Ascending aorta (tissue), 2 donors: ENCODE data around the gene TNNC1. TPM values are rescaled to one million over a fixed set of nuclear protein-coding genes. Genes with fewer than 3 reads are reported as not detected.

Experiments used
- DNase-seq, 2 donors: peaks; one replicate each; pipeline ENCODE4 v3.0.0-alpha.2; 2019; ENCODE audit warnings: low spot score in 2 of 2
- H3K27ac ChIP-seq, 2 donors: fragments of 200-600 bp; sonication (generic); one replicate each; pipeline ENCODE4 v1.5.1; 2016 to 2017; ENCODE audit warnings: mild to moderate bottlenecking in 1 of 2
- H3K27me3 ChIP-seq: fragments of 200-600 bp; sonication (generic); one replicate; pipeline ENCODE4 v1.5.1; 2017
- H3K36me3 ChIP-seq, 2 donors: fragments of 200-600 bp; sonication (generic); one replicate each; pipeline ENCODE4 v1.5.1; 2016
- H3K4me1 ChIP-seq, 2 donors: fragments of 200-600 bp; sonication (generic); one replicate each; pipeline ENCODE4 v1.5.1; 2016 to 2017; ENCODE audit warnings: mild to moderate bottlenecking in 1 of 2
- H3K4me3 ChIP-seq, 2 donors: fragments of 200-600 bp; sonication (generic); one replicate each; pipeline ENCODE4 v1.5.1; 2016 to 2017; ENCODE audit warnings: mild to moderate bottlenecking in 1 of 2
- H3K9me3 ChIP-seq, 2 donors: fragments of 200-600 bp; sonication (generic); one replicate each; pipeline ENCODE4 v1.5.1; 2016
- intact Hi-C: fragments of 100-400 bp; cut with DNase I; formaldehyde crosslinking; loops from one replicate; pipeline ENCODE4 v1.15.1; 2023
- total RNA-seq: library from RNA; depleted of rRNA; stranded (reverse); fragments of >200 nt; gene quantifications from one replicate; pipeline ENCODE4 v1.1.0, GENCODE V29; 2016
- TF ChIP-seq, protein P1 (sequence below), 3 experiments: fragments of 200-600 bp in 2 of 3; fragments of 450-650 bp in 1 of 3; sonication (generic) in 2 of 3; IDR thresholded peaks; one replicate each; pipeline ENCODE4 v1.5.1; 2016 to 2019; ENCODE audit warnings: antibody characterized with exemption in 3 of 3, mild to moderate bottlenecking in 1 of 3, moderate library complexity in 1 of 3

Gene TNNC1
- total RNA-seq, 1 donor from 2014 or later, result 68.6 TPM

DNA sequence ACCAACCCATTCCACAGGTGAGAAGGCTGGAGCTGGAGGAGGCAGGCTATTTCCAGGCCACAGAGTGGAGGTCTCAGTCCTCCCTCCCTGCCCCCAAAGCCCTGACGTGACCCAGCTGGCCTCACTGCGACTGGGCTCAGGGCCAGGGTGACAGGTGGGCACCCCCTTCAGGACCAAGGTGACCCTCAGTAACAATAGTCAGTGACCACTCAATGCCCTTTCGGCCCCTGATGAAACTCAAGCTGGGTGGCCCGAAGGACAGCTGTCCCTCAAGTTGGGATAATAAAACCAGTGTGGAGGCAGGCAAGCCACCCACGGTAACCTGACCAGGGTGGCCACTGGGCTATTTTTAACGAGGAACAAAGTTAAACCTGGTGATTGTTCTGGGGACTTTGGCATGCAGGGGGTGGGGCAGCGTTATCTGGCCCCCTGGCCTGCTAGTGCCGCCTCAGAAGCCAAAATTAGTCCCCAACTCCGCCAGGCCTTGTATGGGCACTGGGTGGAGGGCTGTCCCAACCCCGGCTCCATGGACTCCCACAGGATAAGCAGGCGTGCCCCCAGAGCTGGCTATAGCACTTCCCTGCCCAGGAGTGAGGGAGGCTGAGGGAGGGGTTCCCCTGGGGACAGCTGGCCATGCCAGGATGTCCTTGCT is 1.1 kb downstream of the TNNC1 start:
- Histone ChIP-seq H3K27me3 (no peaks in the 10 kb centered on the region), H3K4me1 (peaks cover 12 to 14% of the 10 kb centered on the region in 2 donors), H3K27ac (no peak overlapping the region), H3K4me3 (no peak overlapping the region), H3K9me3 (no peaks in the 10 kb centered on the region), H3K36me3 (peaks cover 2 to 3% of the 10 kb centered on the region in 2 donors)
- intact Hi-C loops, result loop anchor here (10.0 kb wide), 1 partner anchor 232 kb away; the partner anchor contains the start of genes GNL3 and PBRM1
- TF ChIP-seq, protein P1, sequence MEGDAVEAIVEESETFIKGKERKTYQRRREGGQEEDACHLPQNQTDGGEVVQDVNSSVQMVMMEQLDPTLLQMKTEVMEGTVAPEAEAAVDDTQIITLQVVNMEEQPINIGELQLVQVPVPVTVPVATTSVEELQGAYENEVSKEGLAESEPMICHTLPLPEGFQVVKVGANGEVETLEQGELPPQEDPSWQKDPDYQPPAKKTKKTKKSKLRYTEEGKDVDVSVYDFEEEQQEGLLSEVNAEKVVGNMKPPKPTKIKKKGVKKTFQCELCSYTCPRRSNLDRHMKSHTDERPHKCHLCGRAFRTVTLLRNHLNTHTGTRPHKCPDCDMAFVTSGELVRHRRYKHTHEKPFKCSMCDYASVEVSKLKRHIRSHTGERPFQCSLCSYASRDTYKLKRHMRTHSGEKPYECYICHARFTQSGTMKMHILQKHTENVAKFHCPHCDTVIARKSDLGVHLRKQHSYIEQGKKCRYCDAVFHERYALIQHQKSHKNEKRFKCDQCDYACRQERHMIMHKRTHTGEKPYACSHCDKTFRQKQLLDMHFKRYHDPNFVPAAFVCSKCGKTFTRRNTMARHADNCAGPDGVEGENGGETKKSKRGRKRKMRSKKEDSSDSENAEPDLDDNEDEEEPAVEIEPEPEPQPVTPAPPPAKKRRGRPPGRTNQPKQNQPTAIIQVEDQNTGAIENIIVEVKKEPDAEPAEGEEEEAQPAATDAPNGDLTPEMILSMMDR (IDR thresholded peaks at IDR 0.05), result no peak
- DNase-seq, result no peak

DNA sequence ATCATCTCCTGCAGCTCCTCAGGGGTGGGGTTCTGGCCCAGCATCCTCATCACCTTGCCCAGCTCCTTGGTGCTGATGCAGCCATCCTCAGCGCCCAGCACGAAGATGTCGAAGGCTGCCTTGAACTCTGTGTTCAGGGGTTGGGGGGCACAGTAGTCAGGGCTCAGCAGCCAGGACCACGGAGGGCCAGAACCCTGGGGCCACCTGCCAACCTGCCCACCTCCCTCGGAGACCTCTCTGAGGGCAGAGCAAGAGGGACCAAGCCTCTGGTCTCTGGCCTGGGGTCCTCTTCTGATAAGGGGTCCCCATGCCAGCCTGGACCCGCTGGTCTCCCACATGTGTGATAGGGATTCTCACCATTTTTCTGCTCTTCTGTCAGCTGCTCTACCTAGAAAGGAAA is 1.7 kb downstream of the TNNC1 start:
- no peak for DNase-seq
- Histone ChIP-seq H3K27ac (no peak overlapping the region), H3K4me1 (peaks cover 12 to 14% of the 10 kb centered on the region in 2 donors), H3K9me3 (no peaks in the 10 kb centered on the region), H3K36me3 (no peaks in the 10 kb centered on the region), H3K4me3 (no peak overlapping the region), H3K27me3 (no peaks in the 10 kb centered on the region)
- intact Hi-C loops, result loop anchor here (10.0 kb wide), 1 partner anchor 233 kb away; the partner anchor contains the start of genes GNL3 and PBRM1
- TF ChIP-seq, protein P1 (IDR thresholded peaks at IDR 0.05), result no peak

DNA sequence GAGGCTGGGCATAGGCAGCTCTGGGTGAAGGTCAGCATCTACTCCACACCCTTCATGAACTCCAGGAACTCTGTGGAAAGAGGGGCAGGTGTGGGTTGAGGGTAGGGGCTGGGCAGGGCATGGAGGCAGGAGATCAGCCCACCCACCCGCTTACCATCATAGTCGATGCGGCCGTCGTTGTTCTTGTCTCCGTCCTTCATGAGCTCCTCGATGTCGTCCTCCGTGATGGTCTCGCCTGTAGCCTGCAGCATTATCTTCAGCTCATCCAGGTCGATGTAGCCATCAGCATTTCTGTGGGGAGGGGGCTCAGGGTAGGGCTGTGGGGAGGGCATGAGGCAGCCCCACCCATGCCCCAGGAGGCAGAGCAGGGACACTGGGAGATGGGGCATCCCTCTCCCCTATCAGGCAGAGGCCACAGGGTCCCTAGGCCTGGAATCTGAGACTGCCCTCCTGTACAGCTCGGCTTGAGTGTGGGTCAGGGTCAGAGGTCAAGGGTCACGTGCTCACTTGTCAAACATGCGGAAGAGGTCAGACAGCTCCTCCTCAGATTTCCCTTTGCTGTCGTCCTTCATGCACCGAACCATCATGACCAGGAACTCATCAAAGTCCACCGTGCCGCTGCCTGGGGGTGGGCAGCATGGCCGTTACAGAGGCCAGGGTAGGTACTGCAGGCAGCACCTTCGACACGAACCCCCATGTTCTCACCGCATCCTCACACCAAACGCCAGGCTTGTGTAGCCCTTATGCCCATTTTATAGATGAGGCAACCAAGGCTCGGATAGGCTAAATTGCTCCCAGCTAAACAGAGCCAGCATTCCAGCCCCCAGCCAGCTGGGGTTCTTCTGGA is 2.4 kb downstream of the TNNC1 start:
- Histone ChIP-seq H3K9me3 (no peaks in the 10 kb centered on the region), H3K27me3 (no peaks in the 10 kb centered on the region), H3K27ac (no peak overlapping the region), H3K36me3 (no peaks in the 10 kb centered on the region), H3K4me3 (no peak overlapping the region), H3K4me1 (peaks cover 8 to 16% of the 10 kb centered on the region in 2 donors)
- no peak for DNase-seq
- intact Hi-C loops, result loop anchor here (10.0 kb wide), 1 partner anchor 233 kb away; the partner anchor contains the start of genes GNL3 and PBRM1
- TF ChIP-seq, protein P1 (IDR thresholded peaks at IDR 0.05), result no peak

DNA sequence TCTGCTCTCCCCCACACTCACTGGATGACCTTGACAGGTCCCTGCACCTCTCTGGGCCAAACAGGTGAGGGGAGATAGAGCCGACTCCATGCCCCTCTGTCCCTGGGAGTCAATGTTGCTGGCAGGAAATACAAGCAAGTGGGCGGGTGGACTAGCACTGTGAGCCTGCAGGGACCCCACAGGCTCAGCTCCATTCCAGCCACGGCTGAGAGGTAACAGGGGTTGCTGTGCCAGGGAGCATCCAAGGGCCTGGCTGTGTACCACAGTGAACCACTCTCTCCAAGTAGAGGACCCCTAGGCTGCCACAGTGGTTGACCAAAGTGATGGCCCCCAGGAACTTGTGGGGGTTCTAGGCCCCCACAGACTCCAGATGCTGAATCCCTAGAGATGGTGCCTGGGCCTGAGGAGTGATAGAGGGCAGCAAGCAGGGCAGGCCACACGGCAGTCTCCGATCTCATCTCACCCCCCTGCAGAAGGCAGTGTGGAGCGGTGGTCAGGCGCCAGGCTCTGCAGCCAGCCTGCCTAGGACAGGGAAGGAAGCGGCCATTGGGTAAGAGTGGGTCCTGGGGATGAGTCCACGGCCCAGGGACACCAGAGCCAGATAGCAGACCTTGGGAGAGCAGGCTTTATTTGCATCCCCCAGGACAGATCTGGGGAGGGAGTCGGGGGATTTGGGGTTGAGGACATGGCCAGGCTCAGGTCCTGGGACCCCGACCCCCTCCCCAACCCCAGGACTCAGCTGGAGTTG is 3.2 kb downstream of the TNNC1 start:
- no peak overlapping the region for H3K4me3 ChIP-seq
- H3K27me3 ChIP-seq, result no peaks in the 10 kb centered on the region
- H3K9me3 ChIP-seq, result no peaks in the 10 kb centered on the region
- H3K36me3 ChIP-seq, result no peaks in the 10 kb centered on the region
- peaks cover 8 to 16% of the 10 kb centered on the region in 2 donors for H3K4me1 ChIP-seq
- H3K27ac ChIP-seq, result no peak overlapping the region
- no peak for DNase-seq
- intact Hi-C loops, result loop anchor here (10.0 kb wide), 1 partner anchor 234 kb away; the partner anchor contains the start of genes GNL3 and PBRM1
- TF ChIP-seq, protein P1 (IDR thresholded peaks at IDR 0.05), result no peak
